Coronary artery (tissue), 2 donors: ENCODE data around the gene BRD7.

ENCODE experiments used
- DNase-seq: peaks from one replicate; pipeline ENCODE4 v3.0.0-alpha.2; 2017; ENCODE audit warnings: low spot score
- H3K27ac ChIP-seq, 2 donors: fragments of 200-600 bp; sonication (generic); one replicate each; pipeline ENCODE4 v1.5.1; 2016 to 2019
- H3K4me3 ChIP-seq: fragments of 200-600 bp; sonication (generic); 2 replicates; pipeline ENCODE4 v1.5.1; 2016; ENCODE audit warnings: mild to moderate bottlenecking, moderate library complexity
- TF ChIP-seq, protein P1 (sequence below): fragments of 200-600 bp; sonication (generic); IDR thresholded peaks from one replicate; pipeline ENCODE4 v1.5.1; 2019; ENCODE audit warnings: antibody characterized with exemption

BRD7 gene

DNA sequence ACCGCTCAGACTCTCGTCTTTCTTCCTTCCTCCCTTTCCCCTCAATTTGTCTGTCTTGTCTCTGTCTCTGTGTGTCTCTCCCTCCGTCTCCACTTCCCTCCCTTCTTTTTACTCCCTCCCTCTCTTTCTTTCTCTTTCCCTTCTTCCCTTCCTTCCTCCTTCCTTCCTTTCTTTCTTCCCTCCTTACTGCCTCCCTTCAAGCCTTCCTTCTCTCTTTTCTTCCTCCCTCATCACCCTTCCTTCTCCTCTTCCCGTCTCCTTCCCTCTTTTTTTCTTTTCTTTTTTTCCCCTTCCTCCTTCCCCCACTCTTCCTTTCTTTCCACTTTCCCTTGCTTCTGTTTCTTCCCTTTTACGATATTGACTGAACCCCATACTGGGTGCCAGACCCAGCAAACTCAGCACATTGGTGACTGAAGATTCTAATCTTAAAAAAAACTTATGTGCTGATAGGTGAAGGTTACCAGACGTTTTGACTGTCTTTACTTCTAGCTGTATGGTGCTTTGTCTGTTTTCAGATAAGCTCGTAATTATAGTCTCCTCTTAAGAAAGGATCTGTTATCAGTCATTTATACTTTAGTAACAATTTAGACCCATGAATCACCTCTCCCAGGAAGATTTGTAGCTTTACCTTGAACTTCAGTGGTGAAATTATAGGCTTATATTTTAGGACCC lies 481 bp upstream of the BRD7 start:
- DNase-seq = no peak
- Histone ChIP-seq H3K27ac (peak overlapping the region in 1 of 2 donors; percentile 87), H3K4me3 (peak overlapping the region; percentile 85)
- TF ChIP-seq, protein P1, sequence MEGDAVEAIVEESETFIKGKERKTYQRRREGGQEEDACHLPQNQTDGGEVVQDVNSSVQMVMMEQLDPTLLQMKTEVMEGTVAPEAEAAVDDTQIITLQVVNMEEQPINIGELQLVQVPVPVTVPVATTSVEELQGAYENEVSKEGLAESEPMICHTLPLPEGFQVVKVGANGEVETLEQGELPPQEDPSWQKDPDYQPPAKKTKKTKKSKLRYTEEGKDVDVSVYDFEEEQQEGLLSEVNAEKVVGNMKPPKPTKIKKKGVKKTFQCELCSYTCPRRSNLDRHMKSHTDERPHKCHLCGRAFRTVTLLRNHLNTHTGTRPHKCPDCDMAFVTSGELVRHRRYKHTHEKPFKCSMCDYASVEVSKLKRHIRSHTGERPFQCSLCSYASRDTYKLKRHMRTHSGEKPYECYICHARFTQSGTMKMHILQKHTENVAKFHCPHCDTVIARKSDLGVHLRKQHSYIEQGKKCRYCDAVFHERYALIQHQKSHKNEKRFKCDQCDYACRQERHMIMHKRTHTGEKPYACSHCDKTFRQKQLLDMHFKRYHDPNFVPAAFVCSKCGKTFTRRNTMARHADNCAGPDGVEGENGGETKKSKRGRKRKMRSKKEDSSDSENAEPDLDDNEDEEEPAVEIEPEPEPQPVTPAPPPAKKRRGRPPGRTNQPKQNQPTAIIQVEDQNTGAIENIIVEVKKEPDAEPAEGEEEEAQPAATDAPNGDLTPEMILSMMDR = no peak

DNA sequence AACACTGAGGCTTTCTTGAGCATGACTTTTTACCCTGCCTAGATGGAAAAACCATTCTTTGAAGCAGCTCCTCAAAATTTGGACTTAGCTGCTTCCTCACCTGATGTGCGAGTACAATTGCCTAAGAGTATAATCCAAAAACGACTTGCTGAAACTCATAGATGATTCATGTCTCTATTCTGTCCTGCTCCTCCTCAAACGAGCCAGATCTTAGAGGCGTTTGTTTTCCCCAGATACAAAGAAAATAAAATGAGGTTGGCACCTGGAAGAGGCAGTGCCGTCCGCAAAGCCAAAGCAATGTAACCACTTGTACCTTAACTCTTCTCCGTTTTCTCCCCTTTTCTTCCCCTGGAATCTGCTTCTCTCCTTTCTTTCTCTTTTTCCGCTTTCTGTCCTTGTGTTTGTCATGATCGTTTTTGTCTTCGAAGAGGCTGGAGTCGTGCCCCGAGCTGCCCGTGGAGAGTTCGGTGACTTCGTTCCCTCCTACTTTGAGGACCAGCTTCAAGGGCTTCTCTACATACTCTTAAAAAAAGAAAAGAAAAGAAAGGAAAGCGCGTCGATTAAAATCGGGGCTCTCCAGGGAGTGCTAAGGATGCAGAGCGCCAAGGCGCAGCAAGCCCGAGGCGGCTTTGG lies 895 bp downstream of the BRD7 start:
- TF ChIP-seq, protein P1 = no peak
- peak overlapping the region; percentile 65 to 87 for H3K27ac ChIP-seq
- no peak for DNase-seq
- H3K4me3 ChIP-seq = peak overlapping the region; percentile 85

DNA sequence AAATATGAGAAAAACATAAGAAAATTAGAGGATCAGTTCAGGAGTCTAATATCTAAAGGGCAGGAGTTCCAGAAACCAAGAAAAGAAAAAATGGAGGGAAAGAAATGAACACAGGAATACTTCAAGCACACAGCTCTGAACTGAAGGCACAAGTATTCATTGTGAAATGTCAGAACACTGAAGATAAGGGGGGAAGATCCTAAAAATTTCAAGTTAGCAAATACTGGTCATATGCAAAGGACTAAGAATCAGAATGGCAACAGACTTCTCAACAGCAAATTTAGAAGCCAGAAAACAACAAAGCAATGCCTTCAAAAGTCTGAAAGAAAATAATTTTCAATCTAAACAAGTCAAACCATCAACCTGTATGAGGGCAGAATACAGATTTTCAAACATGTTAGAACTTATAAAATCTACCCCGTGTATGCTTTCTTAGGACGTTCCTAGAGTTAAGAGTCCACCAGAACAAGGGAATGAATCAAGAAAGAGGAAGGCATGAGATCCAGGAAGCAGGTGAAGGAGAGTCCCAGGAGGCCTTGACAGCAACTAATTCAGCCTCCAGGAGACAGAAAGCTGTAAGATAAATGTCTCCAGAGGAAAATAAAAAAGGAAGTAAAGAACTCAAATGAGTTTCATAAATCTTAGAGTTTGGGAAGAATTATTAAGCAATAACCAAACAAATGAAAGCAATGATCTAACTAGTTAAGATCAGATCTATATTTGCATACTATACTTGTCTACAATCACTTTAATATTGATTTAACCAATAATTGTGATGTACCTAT lies 2.8 kb downstream of the BRD7 start:
- no peak for DNase-seq
- Histone ChIP-seq H3K4me3 (no peak overlapping the region), H3K27ac (no peak overlapping the region)
- TF ChIP-seq, protein P1 = no peak

DNA sequence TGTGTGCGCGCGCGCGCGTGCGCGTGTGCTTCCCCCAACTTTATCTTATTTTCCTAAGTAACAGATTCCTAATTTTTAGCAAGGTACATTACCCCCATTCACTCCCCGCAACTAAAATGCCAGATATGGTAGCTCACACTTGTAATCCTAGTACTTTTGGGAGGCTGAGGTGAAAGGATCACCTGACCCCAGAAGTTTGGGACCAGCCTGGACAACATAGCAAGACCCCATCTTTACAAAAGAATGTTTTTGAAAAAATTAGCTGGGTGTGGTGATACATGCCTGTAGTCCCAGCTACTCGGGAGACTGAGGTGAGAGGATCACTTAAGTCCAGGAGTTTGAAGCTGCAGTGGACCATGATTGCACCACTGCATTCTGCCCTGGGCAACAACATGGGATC lies 5.1 kb downstream of the BRD7 start:
- no peak overlapping the region for H3K4me3 ChIP-seq
- no peak overlapping the region for H3K27ac ChIP-seq
- DNase-seq = no peak
- TF ChIP-seq, protein P1 = no peak

DNA sequence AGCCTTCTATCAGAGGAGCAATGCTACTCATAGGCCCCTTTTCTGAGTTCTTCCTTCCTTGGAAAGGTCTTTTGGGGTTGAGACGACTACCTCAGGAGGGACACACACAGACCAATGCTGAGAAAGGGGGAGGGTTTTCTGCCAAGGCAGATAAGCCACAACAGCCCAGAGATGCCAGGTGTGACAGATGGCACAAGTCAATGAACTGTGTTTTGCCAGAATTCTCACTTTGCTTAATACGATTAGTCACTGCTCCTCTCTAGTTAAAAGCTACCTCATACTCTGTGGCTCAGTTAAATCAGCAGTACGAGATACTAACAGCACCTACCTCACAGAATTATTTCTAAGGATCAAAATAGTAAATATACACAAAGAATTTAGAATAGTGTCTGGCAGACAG lies 8.0 kb downstream of the BRD7 start:
- DNase-seq = no peak
- H3K4me3 ChIP-seq = no peak overlapping the region
- TF ChIP-seq, protein P1 = no peak
- H3K27ac ChIP-seq = peak overlapping the region; percentile 54 to 61

DNA sequence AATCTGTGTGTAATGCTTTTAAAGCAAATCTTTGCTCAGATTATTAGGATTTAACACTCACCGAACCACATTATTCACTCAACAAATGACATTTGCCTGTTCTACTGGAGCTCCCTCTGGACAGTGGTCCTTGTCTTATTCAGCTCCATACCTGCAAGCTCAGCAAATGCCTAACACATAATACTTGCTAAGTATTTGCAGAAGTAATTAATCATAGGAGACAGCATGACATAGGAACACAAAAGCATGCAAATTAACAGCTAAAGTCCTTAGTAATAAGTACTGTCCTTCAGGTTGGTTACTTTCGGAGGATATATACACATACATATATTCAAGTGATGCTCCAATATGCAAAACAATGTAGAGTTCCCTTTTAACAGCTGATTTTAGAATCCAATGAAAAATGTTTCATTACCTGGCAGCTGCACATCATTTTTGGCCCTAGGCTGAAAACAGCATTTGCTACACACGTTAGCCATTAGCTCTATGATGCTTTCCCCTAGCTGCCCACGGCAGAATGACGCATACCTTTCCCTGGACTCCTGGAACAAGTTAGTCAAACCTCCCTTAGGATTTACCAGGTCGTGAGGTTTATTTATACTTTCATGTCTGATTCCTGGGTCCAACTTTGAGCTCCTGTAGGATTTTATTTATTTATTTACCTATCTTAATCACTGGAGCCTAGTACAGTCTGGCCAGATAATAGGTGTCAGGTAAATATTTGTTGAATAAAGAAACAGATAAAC lies 8.6 kb downstream of the BRD7 start:
- Histone ChIP-seq H3K27ac (peak overlapping the region; percentile 54 to 61), H3K4me3 (no peak overlapping the region)
- no peak for DNase-seq
- TF ChIP-seq, protein P1 = no peak
